ENCODE results near the gene HS1BP3.
A peak's percentile ranks its signal among the peaks of the same experiment; 100 is the strongest.

The HS1BP3 gene

DNA sequence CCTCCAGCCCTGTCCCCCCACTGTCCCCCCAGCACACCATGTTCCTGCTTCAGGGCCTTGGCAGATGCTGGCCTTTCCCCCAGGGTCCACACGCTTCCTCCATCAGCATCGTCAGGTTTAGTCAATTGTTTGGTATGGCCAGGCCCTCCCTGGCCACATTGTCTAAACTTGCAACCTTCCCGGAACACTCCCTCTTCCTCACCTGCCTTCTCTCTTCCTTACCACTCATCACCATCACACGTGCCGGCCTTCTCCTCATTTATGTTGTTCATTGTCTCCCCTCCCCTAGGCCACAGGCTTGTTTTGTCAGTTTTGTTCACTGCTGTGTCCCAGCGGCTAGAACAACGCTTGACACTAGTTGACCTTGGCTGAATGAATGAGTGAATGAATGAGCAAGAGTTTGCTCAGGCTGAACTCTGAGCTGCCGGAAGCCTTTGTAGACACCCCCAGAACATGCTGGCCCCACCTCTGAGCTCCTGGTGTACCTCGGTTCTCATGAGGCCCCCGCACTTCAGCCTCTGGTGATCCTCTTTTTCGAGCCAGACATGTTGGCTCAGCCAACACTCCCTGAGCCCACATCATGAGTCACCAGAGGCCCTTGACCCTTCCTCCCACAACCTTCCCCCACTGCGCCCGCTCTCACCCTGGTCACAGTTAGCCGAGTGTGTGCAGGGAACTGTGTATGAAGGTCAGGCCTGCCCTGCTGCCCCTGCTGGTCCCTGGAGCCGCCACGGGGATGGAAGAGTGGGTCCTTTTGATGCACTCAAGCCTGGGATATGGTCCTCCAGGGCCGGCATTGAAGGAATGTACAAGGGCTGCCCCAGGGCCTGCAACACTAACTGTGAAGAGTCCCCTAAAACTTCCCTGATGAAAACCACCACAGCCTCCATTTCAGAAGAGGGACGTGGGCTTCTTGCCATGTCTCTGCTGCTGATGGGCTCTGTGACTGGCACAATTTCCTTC is 57.5 kb downstream of the HS1BP3 start:
- H3K4me3 ChIP-seq (ENCODE audit: low read depth, low read length): no peak overlapping the region
- DNase-seq (ENCODE audit: low read depth): peak; percentile 96
- TF ChIP-seq, protein P1, sequence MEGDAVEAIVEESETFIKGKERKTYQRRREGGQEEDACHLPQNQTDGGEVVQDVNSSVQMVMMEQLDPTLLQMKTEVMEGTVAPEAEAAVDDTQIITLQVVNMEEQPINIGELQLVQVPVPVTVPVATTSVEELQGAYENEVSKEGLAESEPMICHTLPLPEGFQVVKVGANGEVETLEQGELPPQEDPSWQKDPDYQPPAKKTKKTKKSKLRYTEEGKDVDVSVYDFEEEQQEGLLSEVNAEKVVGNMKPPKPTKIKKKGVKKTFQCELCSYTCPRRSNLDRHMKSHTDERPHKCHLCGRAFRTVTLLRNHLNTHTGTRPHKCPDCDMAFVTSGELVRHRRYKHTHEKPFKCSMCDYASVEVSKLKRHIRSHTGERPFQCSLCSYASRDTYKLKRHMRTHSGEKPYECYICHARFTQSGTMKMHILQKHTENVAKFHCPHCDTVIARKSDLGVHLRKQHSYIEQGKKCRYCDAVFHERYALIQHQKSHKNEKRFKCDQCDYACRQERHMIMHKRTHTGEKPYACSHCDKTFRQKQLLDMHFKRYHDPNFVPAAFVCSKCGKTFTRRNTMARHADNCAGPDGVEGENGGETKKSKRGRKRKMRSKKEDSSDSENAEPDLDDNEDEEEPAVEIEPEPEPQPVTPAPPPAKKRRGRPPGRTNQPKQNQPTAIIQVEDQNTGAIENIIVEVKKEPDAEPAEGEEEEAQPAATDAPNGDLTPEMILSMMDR (conservative IDR thresholded peaks at IDR 0.05; ENCODE audit: low read depth, low read length): peak; percentile 23

DNA sequence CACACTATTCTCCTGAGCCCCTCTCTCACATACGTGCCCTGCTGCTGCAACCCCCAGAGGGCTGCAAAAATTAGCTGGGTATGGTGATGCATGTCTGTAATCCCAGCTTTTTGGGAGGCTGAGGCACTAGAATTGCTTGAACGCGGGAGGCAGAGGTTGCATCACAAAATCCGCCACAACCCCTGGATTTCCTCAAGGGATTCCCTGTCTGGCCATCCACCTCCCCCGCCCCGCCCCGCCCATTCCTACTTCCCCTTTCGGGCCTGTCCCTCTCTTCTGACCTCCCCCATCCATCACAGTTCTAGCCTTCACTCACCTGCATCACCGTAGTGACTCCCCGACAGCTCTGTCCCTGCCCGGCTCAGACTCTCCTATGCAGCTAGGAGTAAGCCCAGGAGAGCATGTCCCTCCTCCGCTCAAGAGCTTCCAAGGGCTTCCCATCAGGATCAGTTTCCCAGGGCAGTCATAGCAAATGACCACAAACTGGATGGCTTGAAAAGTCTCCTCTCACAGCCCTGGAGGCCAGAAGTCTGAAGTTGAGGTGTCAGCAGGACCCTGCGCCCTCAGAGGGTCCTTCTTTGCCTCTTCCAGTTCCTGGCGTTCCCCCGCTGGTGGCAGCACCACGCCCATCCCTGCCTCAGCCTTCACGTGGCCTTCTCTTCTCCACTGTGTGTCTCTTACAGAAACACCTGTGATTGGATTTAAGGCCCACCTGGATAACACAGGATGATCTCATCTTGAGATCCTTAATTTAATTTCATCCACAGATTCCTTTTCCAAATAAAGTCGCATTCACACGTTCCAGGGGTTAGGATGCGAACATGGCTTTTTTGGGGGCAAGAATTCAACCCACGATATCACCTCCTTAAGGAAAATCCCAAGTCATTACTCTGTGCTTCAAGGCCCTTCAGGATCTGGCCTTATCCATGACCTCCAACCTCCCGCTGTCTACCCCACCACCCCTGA is 58.5 kb downstream of the HS1BP3 start:
- no peak for DNase-seq (ENCODE audit: low read depth)
- H3K4me3 ChIP-seq (ENCODE audit: low read depth, low read length): no peak overlapping the region
- TF ChIP-seq, protein P1 (conservative IDR thresholded peaks at IDR 0.05; ENCODE audit: low read depth, low read length): peak; percentile 15

DNA sequence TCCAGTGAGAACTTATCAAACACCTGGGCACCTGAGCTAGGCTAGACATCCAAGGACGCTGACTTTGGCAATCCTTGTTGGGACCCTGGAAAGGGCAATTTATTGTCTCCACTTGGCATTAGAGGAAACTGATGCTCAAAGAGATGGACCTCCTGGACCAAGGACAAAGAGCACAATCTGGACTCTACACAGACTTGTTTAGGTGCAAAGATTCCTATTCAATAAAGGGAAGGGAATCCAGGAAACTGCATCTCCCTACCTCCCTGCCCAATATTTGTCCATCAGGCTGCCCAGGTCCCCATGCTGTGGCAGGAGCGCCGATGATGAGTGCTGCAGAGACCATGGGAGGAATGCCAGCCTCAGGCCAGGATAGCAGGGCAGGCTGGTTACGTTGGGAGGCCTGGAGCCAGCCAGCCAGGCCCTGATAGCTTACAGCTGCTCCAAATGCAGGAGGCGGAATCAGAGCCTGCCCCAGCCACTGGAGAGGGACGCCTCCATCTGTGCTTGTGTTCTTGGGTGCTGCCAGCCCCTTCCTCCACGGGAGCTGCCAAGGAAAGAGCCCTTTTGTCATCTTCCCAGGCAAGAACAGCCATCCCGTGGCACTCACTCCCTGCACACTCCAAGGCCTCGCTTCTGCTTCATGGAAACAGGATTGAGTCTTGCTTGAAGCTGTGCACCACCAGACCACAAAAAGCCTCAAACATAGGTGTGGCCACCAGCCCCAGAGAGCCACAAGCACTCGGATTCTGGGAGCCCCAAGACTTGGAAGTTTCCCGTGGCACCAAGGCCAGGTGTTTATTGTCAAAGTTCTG is 60.0 kb downstream of the HS1BP3 start:
- no peak for DNase-seq (ENCODE audit: low read depth)
- H3K4me3 ChIP-seq (ENCODE audit: low read depth, low read length): no peak overlapping the region
- TF ChIP-seq, protein P1 (conservative IDR thresholded peaks at IDR 0.05; ENCODE audit: low read depth, low read length): no peak

DNA sequence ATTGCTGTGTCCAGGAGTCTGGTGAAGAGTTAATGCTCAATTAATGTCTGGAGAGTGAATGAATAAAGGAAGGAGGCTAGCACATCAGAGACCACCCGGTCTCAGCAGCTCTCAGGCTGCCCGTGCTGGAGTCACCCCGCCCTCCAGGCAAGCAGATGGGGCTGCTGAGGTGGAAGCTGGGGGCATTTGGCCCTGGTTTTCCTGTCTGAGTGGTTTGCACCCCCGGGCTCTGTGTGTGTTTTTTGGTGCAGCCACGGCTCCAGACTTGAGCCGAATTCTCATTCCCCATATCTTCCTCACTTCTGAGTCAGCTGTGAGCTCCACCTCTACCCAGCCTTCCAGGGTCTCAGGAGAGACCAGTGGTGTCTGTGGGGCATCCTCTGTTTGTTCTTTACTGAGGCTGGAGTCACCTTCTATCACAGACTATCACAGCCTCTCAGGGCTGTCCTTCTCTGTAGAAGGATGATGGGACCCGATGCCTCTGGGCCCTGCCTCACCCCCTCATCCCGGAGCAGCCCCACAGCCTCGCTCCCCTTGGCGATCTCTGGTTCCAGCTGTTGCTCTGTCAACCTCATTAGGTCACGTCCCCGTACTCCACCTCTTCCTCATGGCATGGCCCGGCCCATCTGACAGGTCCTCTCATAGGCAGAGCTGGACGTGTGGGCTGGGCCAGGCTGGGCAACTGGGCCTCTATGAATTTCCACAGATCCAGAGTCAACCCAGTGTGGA is 60.8 kb downstream of the HS1BP3 start:
- no peak overlapping the region for H3K4me3 ChIP-seq (ENCODE audit: low read depth, low read length)
- TF ChIP-seq, protein P1 (conservative IDR thresholded peaks at IDR 0.05; ENCODE audit: low read depth, low read length): no peak
- peak; percentile 13 for DNase-seq (ENCODE audit: low read depth)

DNA sequence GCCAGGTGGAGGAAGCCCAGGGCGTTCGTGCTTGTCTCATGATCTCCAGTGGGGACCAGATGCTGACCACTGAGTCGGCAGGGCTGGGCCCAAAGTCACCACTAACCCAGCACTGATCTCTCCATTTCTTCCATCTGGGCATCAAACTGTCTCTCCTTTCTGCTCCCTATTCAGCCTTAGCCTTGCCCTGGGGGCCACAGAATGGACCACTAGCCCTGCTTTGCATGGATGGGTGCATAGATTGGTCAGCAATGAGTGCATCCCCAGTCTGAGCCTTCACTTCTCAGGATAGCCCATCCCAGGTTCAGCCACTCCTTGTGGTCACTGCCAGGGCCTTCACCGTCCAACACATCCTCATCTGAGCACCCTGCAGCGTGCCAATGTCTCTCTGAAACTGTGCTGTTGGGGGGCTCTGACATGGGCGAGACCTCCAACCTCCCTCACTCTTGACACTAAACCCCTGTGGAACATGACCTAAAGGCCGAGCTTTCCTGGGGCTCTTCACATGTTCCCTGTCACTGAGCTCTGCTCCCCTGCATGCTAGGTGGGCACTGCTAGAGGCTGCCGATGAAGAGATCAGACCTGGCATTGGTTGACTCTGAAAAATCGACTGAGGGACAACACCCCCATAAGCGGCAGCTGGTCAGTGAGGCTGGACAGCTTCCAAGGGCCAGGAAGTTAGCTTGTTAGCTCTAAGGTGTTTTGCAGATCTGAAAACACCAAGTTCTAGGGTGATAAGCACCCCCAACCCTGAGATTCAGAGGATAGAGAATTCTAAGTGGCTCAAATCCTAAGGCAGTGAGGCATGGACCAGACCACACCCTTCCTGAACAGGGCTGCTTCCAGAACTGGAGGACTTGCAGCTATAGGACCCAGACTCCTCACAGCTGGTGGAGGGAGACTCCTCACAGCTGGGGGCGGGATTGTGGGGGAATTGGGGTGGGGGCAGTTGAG is 61.7 kb downstream of the HS1BP3 start:
- TF ChIP-seq, protein P1 (conservative IDR thresholded peaks at IDR 0.05; ENCODE audit: low read depth, low read length): no peak
- no peak for DNase-seq (ENCODE audit: low read depth)
- no peak overlapping the region for H3K4me3 ChIP-seq (ENCODE audit: low read depth, low read length)

Data from choroid plexus epithelial cell (primary cell).